Neural progenitor cell (in vitro differentiated cells): ENCODE measurements around the gene SUPT7L. TPM values are rescaled to one million over a fixed set of nuclear protein-coding genes. Genes with fewer than 3 reads are reported as not detected.

ENCODE experiments used
- DNase-seq: peaks from one replicate; pipeline ENCODE4 v3.0.0-alpha.2; 2016; ENCODE audit warnings: low spot score
- H2AFZ ChIP-seq: fragments of 200-600 bp; sonication (generic); replicated peaks from 2 replicates; pipeline ENCODE4 v1.6.1; 2016; ENCODE audit warnings: antibody characterized with exemption
- H3F3A ChIP-seq: fragments of 200-600 bp; sonication (generic); 2 replicates; pipeline ENCODE4 v1.6.1; 2016; ENCODE audit warnings: antibody characterized with exemption, low read depth
- H3K27ac ChIP-seq: fragments of 200-600 bp; sonication (generic); 2 replicates; pipeline ENCODE4 v1.5.1; 2016; ENCODE audit warnings: mild to moderate bottlenecking
- H3K27me3 ChIP-seq: fragments of 200-600 bp; sonication (generic); 2 replicates; pipeline ENCODE4 v1.6.1; 2016; ENCODE audit warnings: mild to moderate bottlenecking, moderate library complexity
- H3K36me3 ChIP-seq: fragments of 200-600 bp; sonication (generic); 2 replicates; pipeline ENCODE4 v1.5.1; 2016
- H3K4me1 ChIP-seq: fragments of 200-600 bp; sonication (generic); 2 replicates; pipeline ENCODE4 v1.6.1; 2016; ENCODE audit warnings: mixed run types
- H3K4me2 ChIP-seq: fragments of 200-600 bp; sonication (generic); 2 replicates; pipeline ENCODE4 v1.6.1; 2016
- H3K4me3 ChIP-seq: fragments of 200-600 bp; sonication (generic); 2 replicates; pipeline ENCODE4 v1.5.1; 2016
- H3K79me2 ChIP-seq: fragments of 200-600 bp; sonication (generic); 2 replicates; pipeline ENCODE4 v1.6.1; 2016; ENCODE audit warnings: low read depth
- H3K9ac ChIP-seq: fragments of 200-600 bp; sonication (generic); 2 replicates; pipeline ENCODE4 v1.6.1; 2016
- H3K9me3 ChIP-seq: fragments of 200-600 bp; sonication (generic); 2 replicates; pipeline ENCODE4 v1.5.1; 2016; ENCODE audit warnings: low read depth
- H4K20me1 ChIP-seq: fragments of 200-600 bp; sonication (generic); 2 replicates; pipeline ENCODE4 v1.6.1; 2016; ENCODE audit warnings: low read depth
- H3K27ac Mint-ChIP-seq: 3 replicates; pipeline ENCODE4 v1.8.0; 2021; ENCODE audit warnings: mixed read lengths
- H3K27me3 Mint-ChIP-seq: 2 replicates; pipeline ENCODE4 v1.8.0; 2022; ENCODE audit warnings: low read depth, mild to moderate bottlenecking, inconsistent platforms, moderate library complexity, mixed read lengths; ENCODE audit not compliant: insufficient read depth
- H3K36me3 Mint-ChIP-seq: 3 replicates; pipeline ENCODE4 v1.8.0; 2021; ENCODE audit warnings: mixed read lengths
- H3K4me1 Mint-ChIP-seq: 3 replicates; pipeline ENCODE4 v1.8.0; 2021; ENCODE audit warnings: mixed read lengths
- H3K4me3 Mint-ChIP-seq: 3 replicates; pipeline ENCODE4 v1.8.0; 2021; ENCODE audit warnings: mild to moderate bottlenecking, moderate library complexity, mixed read lengths
- H3K9me3 Mint-ChIP-seq: 3 replicates; pipeline ENCODE4 v1.8.0; 2020; ENCODE audit warnings: mixed read lengths
- EZH2 ChIP-seq: fragments of 200-600 bp; sonication (generic); IDR thresholded peaks from 2 replicates; pipeline ENCODE4 v1.6.1; 2017; ENCODE audit warnings: antibody characterized with exemption, mild to moderate bottlenecking, moderate library complexity
- EZH2phosphoT487 ChIP-seq: fragments of 200-600 bp; sonication (generic); IDR thresholded peaks from 2 replicates; pipeline ENCODE4 v1.6.1; 2017; ENCODE audit warnings: antibody characterized with exemption
- total RNA-seq: library from RNA; depleted of rRNA; stranded (reverse); fragments of >200 nt; gene quantifications from 2 replicates; pipeline ENCODE4 v1.2.3, GENCODE V29; 2015; ENCODE audit warnings: low replicate concordance
- TF ChIP-seq, protein P1 (sequence below): fragments of 200-600 bp; sonication (generic); IDR thresholded peaks from 2 replicates; pipeline ENCODE4 v1.5.1; 2017; ENCODE audit warnings: antibody characterized with exemption, mild to moderate bottlenecking

The SUPT7L gene
- total RNA-seq, 1 donor from 2014 or later: 43.5 TPM

DNA sequence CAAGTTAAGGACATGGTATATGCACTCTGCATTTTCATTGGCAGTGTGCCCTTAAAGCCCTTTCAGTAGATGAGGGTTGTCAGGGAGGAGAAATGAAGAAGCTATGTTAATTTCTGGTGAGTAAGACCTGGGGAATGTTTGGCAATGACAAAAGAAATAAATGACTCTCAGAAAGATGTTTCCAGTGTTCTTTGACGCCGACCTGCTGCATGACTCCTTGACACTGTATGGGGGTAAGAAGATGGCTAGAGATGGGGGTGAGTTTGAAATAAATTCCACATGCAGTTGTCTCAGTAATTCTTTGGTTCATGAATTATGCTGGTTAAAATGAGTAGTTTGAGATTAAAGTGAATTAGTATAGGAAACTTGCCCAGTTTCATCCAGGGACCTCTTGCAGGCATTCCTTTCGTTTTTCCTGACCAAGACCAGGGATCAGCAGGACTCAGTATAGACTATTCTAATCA is 40.5 kb downstream of the SUPT7L start:
- Mint-ChIP-seq H3K27me3 (no peaks in the 10 kb centered on the region), H3K36me3 (peaks cover 14% of the 10 kb centered on the region), H3K4me3 (no peak overlapping the region), H3K9me3 (no peaks in the 10 kb centered on the region), H3K27ac (no peak overlapping the region), H3K4me1 (peaks cover 6% of the 10 kb centered on the region)
- Histone ChIP-seq H3K79me2 (no peaks in the 10 kb centered on the region), H3K36me3 (no peaks in the 10 kb centered on the region), H3K27ac (no peak overlapping the region), H3K4me1 (no peaks in the 10 kb centered on the region), H3K9ac (no peak overlapping the region), H4K20me1 (no peaks in the 10 kb centered on the region), H3K4me2 (no peak overlapping the region), H3F3A (peaks cover 10% of the 10 kb centered on the region), H2AFZ (no peak overlapping the region), H3K27me3 (no peaks in the 10 kb centered on the region), H3K4me3 (no peak overlapping the region), H3K9me3 (no peaks in the 10 kb centered on the region)
- DNase-seq: no peak
- TF ChIP-seq EZH2phosphoT487 (no peak), EZH2 (no peak)
- TF ChIP-seq, protein P1, sequence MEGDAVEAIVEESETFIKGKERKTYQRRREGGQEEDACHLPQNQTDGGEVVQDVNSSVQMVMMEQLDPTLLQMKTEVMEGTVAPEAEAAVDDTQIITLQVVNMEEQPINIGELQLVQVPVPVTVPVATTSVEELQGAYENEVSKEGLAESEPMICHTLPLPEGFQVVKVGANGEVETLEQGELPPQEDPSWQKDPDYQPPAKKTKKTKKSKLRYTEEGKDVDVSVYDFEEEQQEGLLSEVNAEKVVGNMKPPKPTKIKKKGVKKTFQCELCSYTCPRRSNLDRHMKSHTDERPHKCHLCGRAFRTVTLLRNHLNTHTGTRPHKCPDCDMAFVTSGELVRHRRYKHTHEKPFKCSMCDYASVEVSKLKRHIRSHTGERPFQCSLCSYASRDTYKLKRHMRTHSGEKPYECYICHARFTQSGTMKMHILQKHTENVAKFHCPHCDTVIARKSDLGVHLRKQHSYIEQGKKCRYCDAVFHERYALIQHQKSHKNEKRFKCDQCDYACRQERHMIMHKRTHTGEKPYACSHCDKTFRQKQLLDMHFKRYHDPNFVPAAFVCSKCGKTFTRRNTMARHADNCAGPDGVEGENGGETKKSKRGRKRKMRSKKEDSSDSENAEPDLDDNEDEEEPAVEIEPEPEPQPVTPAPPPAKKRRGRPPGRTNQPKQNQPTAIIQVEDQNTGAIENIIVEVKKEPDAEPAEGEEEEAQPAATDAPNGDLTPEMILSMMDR: no peak

DNA sequence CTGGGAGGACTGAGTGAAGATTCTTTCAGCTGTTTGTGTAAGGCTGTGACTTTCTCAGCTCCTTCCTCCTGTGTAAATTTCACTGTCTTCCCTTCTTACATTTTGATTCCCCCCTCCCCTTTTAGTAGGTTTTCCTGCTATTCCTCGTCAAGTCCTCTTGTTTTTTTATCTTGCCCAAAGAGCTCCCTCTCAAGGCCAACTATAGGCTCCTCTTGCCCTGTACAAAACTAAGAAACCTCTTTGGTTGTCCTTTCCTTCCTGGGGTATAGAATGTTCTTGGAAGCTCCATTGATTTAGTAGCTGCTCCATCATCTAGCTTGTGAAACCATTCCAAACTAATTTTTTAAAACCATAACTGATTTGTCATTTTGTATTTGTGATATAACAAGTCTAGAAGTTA is 41.9 kb downstream of the SUPT7L start:
- no peaks in the 10 kb centered on the region for H3K9me3 Mint-ChIP-seq
- peaks cover 21% of the 10 kb centered on the region for H3K36me3 Mint-ChIP-seq
- Histone ChIP-seq H3K9ac (no peak overlapping the region), H3K9me3 (no peaks in the 10 kb centered on the region), H3K4me3 (no peak overlapping the region), H3K36me3 (no peaks in the 10 kb centered on the region), H3F3A (peaks cover 10% of the 10 kb centered on the region), H3K79me2 (no peaks in the 10 kb centered on the region), H3K27ac (no peak overlapping the region), H3K4me1 (no peaks in the 10 kb centered on the region), H3K4me2 (no peak overlapping the region), H3K27me3 (no peaks in the 10 kb centered on the region), H2AFZ (no peak overlapping the region), H4K20me1 (no peaks in the 10 kb centered on the region)
- DNase-seq: no peak
- H3K27ac Mint-ChIP-seq: no peak overlapping the region
- no peak overlapping the region for H3K4me3 Mint-ChIP-seq
- TF ChIP-seq EZH2: no peak
- no peak for TF ChIP-seq EZH2phosphoT487
- TF ChIP-seq, protein P1: no peak
- H3K27me3 Mint-ChIP-seq: no peaks in the 10 kb centered on the region
- H3K4me1 Mint-ChIP-seq: no peaks in the 10 kb centered on the region

DNA sequence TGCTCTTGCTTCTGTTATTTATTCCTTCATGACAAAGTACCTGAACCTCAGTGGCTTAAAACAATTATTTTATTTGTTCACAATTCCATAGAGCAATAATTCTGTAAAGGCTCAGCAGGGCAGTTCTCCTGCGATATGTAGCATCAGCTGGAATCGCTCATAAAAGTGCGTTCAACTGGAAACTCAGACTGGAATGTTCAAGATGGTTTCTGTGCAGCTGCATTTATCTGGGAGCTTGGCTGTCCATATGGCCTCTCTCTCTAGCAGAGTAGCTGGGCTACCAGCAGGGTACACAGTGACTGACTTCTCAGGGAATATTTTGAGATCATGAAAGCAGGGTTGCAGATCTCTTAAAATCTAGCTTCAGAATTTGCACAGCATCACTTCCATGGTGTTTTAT is 48.1 kb downstream of the SUPT7L start:
- no peak overlapping the region for H3K4me3 ChIP-seq
- H3K4me3 Mint-ChIP-seq: no peak overlapping the region
- H2AFZ ChIP-seq: no peak overlapping the region
- H3K9me3 Mint-ChIP-seq: no peaks in the 10 kb centered on the region
- peaks cover 2% of the 10 kb centered on the region for H3K27me3 Mint-ChIP-seq
- H3F3A ChIP-seq: no peaks in the 10 kb centered on the region
- H3K4me2 ChIP-seq: no peak overlapping the region
- H3K27ac ChIP-seq: no peak overlapping the region
- H3K9ac ChIP-seq: no peak overlapping the region
- no peaks in the 10 kb centered on the region for H3K4me1 ChIP-seq
- no peak for TF ChIP-seq EZH2phosphoT487
- no peak for DNase-seq
- H3K4me1 Mint-ChIP-seq: no peaks in the 10 kb centered on the region
- no peak overlapping the region for H3K27ac Mint-ChIP-seq
- peaks cover 22% of the 10 kb centered on the region for H3K36me3 Mint-ChIP-seq
- H3K27me3 ChIP-seq: no peaks in the 10 kb centered on the region
- H4K20me1 ChIP-seq: no peaks in the 10 kb centered on the region
- H3K36me3 ChIP-seq: peaks cover 4% of the 10 kb centered on the region
- no peaks in the 10 kb centered on the region for H3K9me3 ChIP-seq
- peaks cover 6% of the 10 kb centered on the region for H3K79me2 ChIP-seq

DNA sequence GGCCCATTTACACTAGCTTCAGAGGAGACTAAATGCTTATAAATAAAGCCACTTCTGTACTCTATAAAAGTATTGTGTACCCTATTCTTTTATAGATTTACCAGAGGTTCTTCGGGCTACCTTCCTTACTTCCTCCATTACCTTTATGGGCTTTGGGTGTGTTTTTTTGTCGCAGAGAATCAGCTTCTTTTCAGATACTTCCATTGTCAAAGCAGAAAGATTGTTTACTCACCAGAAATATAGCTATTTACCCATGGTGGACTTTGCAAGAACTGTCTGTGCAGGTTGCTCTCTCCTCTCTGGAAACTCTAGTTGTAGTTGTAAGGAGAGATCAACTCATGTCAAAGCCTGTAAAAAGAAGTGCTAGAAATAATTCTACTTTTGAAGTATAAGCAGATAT is 49.4 kb downstream of the SUPT7L start:
- H3K9me3 Mint-ChIP-seq: no peaks in the 10 kb centered on the region
- Histone ChIP-seq H3K27me3 (no peaks in the 10 kb centered on the region), H3K4me1 (no peaks in the 10 kb centered on the region), H3K9ac (no peak overlapping the region), H3K4me2 (no peak overlapping the region), H3K36me3 (peaks cover 4% of the 10 kb centered on the region), H2AFZ (no peak overlapping the region), H4K20me1 (no peaks in the 10 kb centered on the region), H3K27ac (no peak overlapping the region), H3K79me2 (peaks cover 6% of the 10 kb centered on the region), H3K4me3 (no peak overlapping the region), H3F3A (no peaks in the 10 kb centered on the region), H3K9me3 (no peaks in the 10 kb centered on the region)
- H3K27ac Mint-ChIP-seq: no peak overlapping the region
- DNase-seq: no peak
- TF ChIP-seq EZH2 (no peak), EZH2phosphoT487 (no peak)
- TF ChIP-seq, protein P1: no peak
- peaks cover 19% of the 10 kb centered on the region for H3K36me3 Mint-ChIP-seq
- H3K4me1 Mint-ChIP-seq: no peaks in the 10 kb centered on the region
- no peak overlapping the region for H3K4me3 Mint-ChIP-seq
- H3K27me3 Mint-ChIP-seq: peaks cover 2% of the 10 kb centered on the region
